SH-SY5Y (cell line): ENCODE data around the gene GSTM4.

Source experiments
- GATA2 ChIP-seq: IDR thresholded peaks from 2 replicates; pipeline ENCODE4 v1.6.1; 2011; ENCODE audit warnings: mild to moderate bottlenecking, low read depth, low read length
- GATA3 ChIP-seq: IDR thresholded peaks from 2 replicates; pipeline ENCODE4 v1.6.1; 2011; ENCODE audit warnings: low read depth, mild to moderate bottlenecking, low read length, moderate library complexity

- no peak for TF ChIP-seq GATA2
- TF ChIP-seq GATA3, result no peak
These were observed 16.6 kb upstream of the GSTM4 start for GRCh38 chr1:109639063-109639840.
